Endothelial cell of umbilical vein (primary cell): Measurements from ENCODE around the gene DLGAP1. TPM values are rescaled to one million over a fixed set of nuclear protein-coding genes. Genes with fewer than 3 reads are reported as not detected.

ENCODE experiments used
- BruUV-seq: library from RNA; stranded (reverse); fragments of 400-500 nt; replicated peaks from 2 replicates; lab custom pipeline; 2021; lab: Mats Ljungman, UMichigan
- CTCF ChIA-PET: fragments of 300-600, 350-600 bp; sonication (Branson Sonifier 250); formaldehyde crosslinking; loops from one replicate; lab custom pipeline; 2021; ENCODE audit warnings: antibody characterized with exemption, inconsistent platforms; lab: Charles Lee
- POLR2A ChIA-PET: fragments of 300-600, 350-600 bp; sonication (Branson Sonifier 250); formaldehyde crosslinking; loops from one replicate; lab custom pipeline; 2021; ENCODE audit warnings: antibody characterized with exemption, inconsistent platforms; lab: Charles Lee
- DNase-seq: peaks from one replicate; pipeline ENCODE4 v3.0.0-alpha.2; 2011; ENCODE audit warnings: low read depth, low spot score
- FAIRE-seq: peaks from 2 replicates; lab custom pipeline; 2011; peaks lifted over from hg19 to GRCh38; lab: Jason Lieb, UNC
- H2AFZ ChIP-seq: 2 replicates; pipeline ENCODE4 v1.6.0; 2012; ENCODE audit warnings: low read depth, low read length, control low read depth, inconsistent platforms
- H3K27ac ChIP-seq: 2 replicates; pipeline ENCODE4 v1.5.1; 2011; ENCODE audit warnings: low read depth, mild to moderate bottlenecking, control low read depth, low read length, moderate library complexity; ENCODE audit not compliant: insufficient read depth
- H3K27me3 ChIP-seq, 2 experiments: 2 replicates each; pipeline versions ENCODE4 v1.6.0 to v1.6.1; 2011; ENCODE audit warnings: low read length in 2 of 2, mixed read lengths in 1 of 2; ENCODE audit not compliant: control insufficient read depth in 2 of 2, insufficient read depth in 2 of 2
- H3K36me3 ChIP-seq, 2 experiments: 2 replicates in 1 of 2; 3 replicates in 1 of 2; pipeline ENCODE4 v1.5.1; 2011; ENCODE audit warnings: low read length in 2 of 2, mild to moderate bottlenecking in 1 of 2, moderate library complexity in 1 of 2; ENCODE audit not compliant: control insufficient read depth in 2 of 2, insufficient read depth in 2 of 2; ENCODE audit errors: extremely low read depth in 1 of 2
- H3K4me1 ChIP-seq: 3 replicates; pipeline ENCODE4 v1.5.1; 2011; ENCODE audit warnings: mild to moderate bottlenecking, low read length; ENCODE audit not compliant: control insufficient read depth, insufficient read depth; ENCODE audit errors: extremely low read depth
- H3K4me2 ChIP-seq: 2 replicates; pipeline ENCODE4 v1.6.1; 2011; ENCODE audit warnings: low read length, control low read depth, mixed read lengths; ENCODE audit not compliant: insufficient read depth
- H3K4me3 ChIP-seq, 3 experiments: fragments of 200-600 bp in 1 of 3; sonication (generic), shearing (Covaris generic) in 1 of 3; replicated peaks in 1 of 3; 2 replicates each; pipeline ENCODE4 v1.5.1; 2011 to 2016; ENCODE audit warnings: control low read depth in 3 of 3, low read length in 3 of 3, mild to moderate bottlenecking in 2 of 3, inconsistent platforms in 1 of 3, low read depth in 1 of 3, moderate library complexity in 1 of 3; ENCODE audit not compliant: insufficient read depth in 1 of 3
- H3K79me2 ChIP-seq: 2 replicates; pipeline ENCODE4 v1.6.0; 2012; ENCODE audit warnings: low read length, inconsistent platforms; ENCODE audit not compliant: control insufficient read depth, insufficient read depth
- H3K9ac ChIP-seq: replicated peaks from 2 replicates; pipeline ENCODE3; 2011; ENCODE audit warnings: low read length, control low read depth; ENCODE audit not compliant: insufficient read depth; ENCODE audit errors: extremely low read depth
- H3K9me1 ChIP-seq: replicated peaks from 3 replicates; pipeline ENCODE4 v1.6.0; 2011; ENCODE audit warnings: mild to moderate bottlenecking, low read length; ENCODE audit not compliant: control insufficient read depth, insufficient read depth; ENCODE audit errors: extremely low read depth
- H3K9me3 ChIP-seq: replicated peaks from 2 replicates; pipeline ENCODE4 v1.5.1; 2012; ENCODE audit warnings: low read length, inconsistent platforms; ENCODE audit not compliant: control insufficient read depth, insufficient read depth
- H4K20me1 ChIP-seq: replicated peaks from 2 replicates; pipeline ENCODE3; 2011; ENCODE audit warnings: mild to moderate bottlenecking, low read length; ENCODE audit not compliant: control insufficient read depth, insufficient read depth; ENCODE audit errors: extremely low read depth
- EZH2 ChIP-seq: IDR thresholded peaks from 2 replicates; pipeline ENCODE4 v1.6.1; 2012; ENCODE audit warnings: borderline replicate concordance, low read depth, mild to moderate bottlenecking, moderate library complexity, low read length, inconsistent platforms; ENCODE audit not compliant: severe bottlenecking
- FOS ChIP-seq: IDR thresholded peaks from 2 replicates; pipeline ENCODE4 v1.6.1; 2011; ENCODE audit warnings: mild to moderate bottlenecking, low read length, moderate library complexity, borderline replicate concordance; ENCODE audit not compliant: insufficient read depth
- GATA2 ChIP-seq: IDR thresholded peaks from 2 replicates; pipeline ENCODE4 v1.7.0; 2011; ENCODE audit warnings: low read depth, mild to moderate bottlenecking, moderate library complexity, mixed read lengths, low read length; ENCODE audit not compliant: insufficient read length, insufficient read depth
- JUN ChIP-seq: IDR thresholded peaks from 2 replicates; pipeline ENCODE4 v1.6.1; 2011; ENCODE audit warnings: borderline replicate concordance, low read depth; ENCODE audit not compliant: insufficient read length, insufficient read depth
- MYC ChIP-seq: IDR thresholded peaks from one replicate; pipeline ENCODE4 v1.6.1; 2011; ENCODE audit warnings: mild to moderate bottlenecking, low read depth, low read length
- POLR2A ChIP-seq: IDR thresholded peaks from 2 replicates; pipeline ENCODE4 v1.6.1; 2012; ENCODE audit warnings: low read depth, mild to moderate bottlenecking, control low read depth, low read length
- POLR2AphosphoS5 ChIP-seq: IDR thresholded peaks from 2 replicates; pipeline ENCODE4 v1.6.1; 2012; ENCODE audit warnings: low read depth, mild to moderate bottlenecking, control low read depth, low read length, moderate library complexity; ENCODE audit not compliant: insufficient read depth
- dilution Hi-C: fragments of 300-500 bp; cut with MboI; formaldehyde crosslinking; loops from one replicate; pipeline ENCODE4 v1.15.0; 2019; ENCODE audit warnings: low sequenced_read_pairs; ENCODE audit not compliant: extremely low pct_ligation_motif_present
- intact Hi-C: fragments of 100-400 bp; cut with micrococcal nuclease; formaldehyde crosslinking; loops from one replicate; pipeline ENCODE4 v1.10.0; 2022
- polyA plus RNA-seq, 4 experiments: library from polyadenylated mRNA; depleted of rRNA in 3 of 4; stranded (reverse) in 3 of 4; unstranded in 1 of 4; fragments of >200 nt; gene quantifications; 2 replicates each; pipeline versions ENCODE4 v1.2.1 to v1.2.3, GENCODE V29; 2011 to 2012; ENCODE audit warnings: missing spikeins in 1 of 4
- total RNA-seq: library from RNA; stranded (reverse); gene quantifications from 2 replicates; pipeline ENCODE4 v1.2.3, GENCODE V29; 2021
- TF ChIP-seq, protein P1 (sequence below), 2 donors: IDR thresholded peaks; 1 replicate in 1 of 2; 2 replicates in 1 of 2; pipeline ENCODE4 v1.5.1; 2011; ENCODE audit warnings: low read length in 2 of 2, mild to moderate bottlenecking in 2 of 2, moderate library complexity in 2 of 2, control low read depth in 1 of 2, inconsistent platforms in 1 of 2, low read depth in 1 of 2; ENCODE audit not compliant: insufficient read depth in 1 of 2; ENCODE audit errors: extremely low read depth in 1 of 2
- TF ChIP-seq, protein P2 (sequence below): IDR thresholded peaks from 2 replicates; pipeline ENCODE4 v1.6.1; 2011; ENCODE audit not compliant: insufficient read depth, insufficient read length

The DLGAP1 gene
- total and polyA plus RNA-seq, 2 donors (not counting 3 experiments of a cell fraction or from before 2014, with no cell fraction given), result 0.04 TPM; not detected in 1

DNA sequence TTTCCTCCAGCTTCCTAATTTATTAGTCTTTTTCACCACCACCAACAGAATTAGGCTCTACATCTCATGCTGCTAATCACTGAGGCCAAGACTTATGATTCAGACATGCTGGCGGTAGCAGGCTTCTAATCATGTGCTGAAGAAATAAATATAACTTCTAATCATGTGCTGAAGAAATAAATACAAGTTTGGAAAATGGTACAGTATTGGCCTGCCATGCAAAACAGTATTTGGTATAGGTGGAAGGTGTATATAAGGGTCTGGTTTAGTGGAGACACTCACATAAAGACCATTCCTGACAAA, 764.4 kb downstream of the DLGAP1 start:
- CTCF ChIA-PET, result interaction anchor here (1.7 to 4.5 kb wide), 3 partner anchors 13 to 81 kb away, joined by 7 to 23 read pairs (median 7); no protein-coding TSS in a partner anchor
- no peak for DNase-seq
- H3K27me3 ChIP-seq, result no peaks in the 10 kb centered on the region
- no peak overlapping the region for H3K4me2 ChIP-seq
- no peaks in the 10 kb centered on the region for H3K9me3 ChIP-seq
- no peaks in the 10 kb centered on the region for H3K9me1 ChIP-seq
- H3K27ac ChIP-seq, result no peak overlapping the region
- no peak overlapping the region for H3K4me3 ChIP-seq
- dilution Hi-C loops, result no loop called here
- H3K4me1 ChIP-seq, result no peaks in the 10 kb centered on the region
- H3K9ac ChIP-seq, result no peak overlapping the region
- POLR2A ChIA-PET, result no interaction called here
- no peak for TF ChIP-seq JUN
- no peak for TF ChIP-seq POLR2AphosphoS5
- TF ChIP-seq, protein P1, sequence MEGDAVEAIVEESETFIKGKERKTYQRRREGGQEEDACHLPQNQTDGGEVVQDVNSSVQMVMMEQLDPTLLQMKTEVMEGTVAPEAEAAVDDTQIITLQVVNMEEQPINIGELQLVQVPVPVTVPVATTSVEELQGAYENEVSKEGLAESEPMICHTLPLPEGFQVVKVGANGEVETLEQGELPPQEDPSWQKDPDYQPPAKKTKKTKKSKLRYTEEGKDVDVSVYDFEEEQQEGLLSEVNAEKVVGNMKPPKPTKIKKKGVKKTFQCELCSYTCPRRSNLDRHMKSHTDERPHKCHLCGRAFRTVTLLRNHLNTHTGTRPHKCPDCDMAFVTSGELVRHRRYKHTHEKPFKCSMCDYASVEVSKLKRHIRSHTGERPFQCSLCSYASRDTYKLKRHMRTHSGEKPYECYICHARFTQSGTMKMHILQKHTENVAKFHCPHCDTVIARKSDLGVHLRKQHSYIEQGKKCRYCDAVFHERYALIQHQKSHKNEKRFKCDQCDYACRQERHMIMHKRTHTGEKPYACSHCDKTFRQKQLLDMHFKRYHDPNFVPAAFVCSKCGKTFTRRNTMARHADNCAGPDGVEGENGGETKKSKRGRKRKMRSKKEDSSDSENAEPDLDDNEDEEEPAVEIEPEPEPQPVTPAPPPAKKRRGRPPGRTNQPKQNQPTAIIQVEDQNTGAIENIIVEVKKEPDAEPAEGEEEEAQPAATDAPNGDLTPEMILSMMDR (IDR thresholded peaks at IDR 0.05; ENCODE audit: extremely low read depth in 1 of 2, insufficient read depth in 1 of 2, low read depth in 1 of 2, low read length in 2 of 2), result no peak
- TF ChIP-seq EZH2, result no peak
- no peak for TF ChIP-seq POLR2A
- TF ChIP-seq MYC, result no peak
- no peak for TF ChIP-seq FOS
- TF ChIP-seq GATA2, result no peak
- TF ChIP-seq, protein P2, sequence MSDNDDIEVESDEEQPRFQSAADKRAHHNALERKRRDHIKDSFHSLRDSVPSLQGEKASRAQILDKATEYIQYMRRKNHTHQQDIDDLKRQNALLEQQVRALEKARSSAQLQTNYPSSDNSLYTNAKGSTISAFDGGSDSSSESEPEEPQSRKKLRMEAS, result no peak
- no peaks in the 10 kb centered on the region for H4K20me1 ChIP-seq
- no peak for FAIRE-seq
- BruUV-seq, result no TSS peak
- H3K36me3 ChIP-seq, result no peaks in the 10 kb centered on the region
- no peaks in the 10 kb centered on the region for H3K79me2 ChIP-seq
- H2AFZ ChIP-seq, result no peak overlapping the region
- intact Hi-C loops, result no loop called here
